HG03520 (cell line): ENCODE measurements around the gene VEGFB.

Source experiments
- ATAC-seq: cut with Tn5 transposase; IDR thresholded peaks from one replicate; pipeline ENCODE4 v1.9.1; 2021; ENCODE audit warnings: mild to moderate bottlenecking, moderate library complexity; ENCODE audit not compliant: unreplicated experiment

Gene VEGFB

GRCh38 chr11:64276653-64277431, 42.5 kb downstream of the VEGFB start:
- no peak for ATAC-seq

- no peak for ATAC-seq
Observed at GRCh38 chr11:64278576-64279190, 44.3 kb downstream of the VEGFB start.

GRCh38 chr11:64281957-64282770, 47.8 kb downstream of the VEGFB start:
- ATAC-seq: no peak

- no peak for ATAC-seq
Observed at GRCh38 chr11:64283092-64283491, 48.7 kb downstream of the VEGFB start.

- peak; percentile 64 for ATAC-seq
Observed at GRCh38 chr11:64284048-64284961, 49.9 kb downstream of the VEGFB start, which contains the start of gene BAD. Gene BAD, minus strand, starts transcription at chr11:64284665. Its CDS starts 297 bp downstream, at chr11:64284368.

GRCh38 chr11:64284962-64285884, 50.8 kb downstream of the VEGFB start, which contains the start of gene GPR137:
Gene GPR137, plus strand, starts transcription at chr11:64285848. Its CDS starts 677 bp downstream, at chr11:64286525.
- ATAC-seq: peak; percentile 54

- no peak for ATAC-seq
Observed at GRCh38 chr11:64285885-64286800, 51.8 kb downstream of the VEGFB start.

- no peak for ATAC-seq
Observed at GRCh38 chr11:64286801-64287159, 52.4 kb downstream of the VEGFB start.

GRCh38 chr11:64287676-64288352, 53.4 kb downstream of the VEGFB start:
- no peak for ATAC-seq

- no peak for ATAC-seq
Observed at GRCh38 chr11:64288353-64288750, 54.0 kb downstream of the VEGFB start.
